Uterus (tissue), 2 donors: ENCODE measurements around the gene FDXR.

ENCODE experiments used
- POLR2A ChIP-seq, 2 donors: fragments of 450-650 bp; IDR thresholded peaks; one replicate each; pipeline ENCODE4 v1.6.1; 2016; ENCODE audit warnings: antibody characterized with exemption in 2 of 2, mild to moderate bottlenecking in 1 of 2, moderate library complexity in 1 of 2
- TF ChIP-seq, protein P1 (sequence below), 4 experiments: fragments of 200-600 bp in 2 of 4; fragments of 450-650 bp in 2 of 4; sonication (generic) in 2 of 4; IDR thresholded peaks; one replicate each; pipeline ENCODE4 v1.5.1; 2016 to 2019; ENCODE audit warnings: antibody characterized with exemption in 4 of 4, mild to moderate bottlenecking in 2 of 4, moderate library complexity in 1 of 4

GRCh38 chr17:74888469-74888868, 15.7 kb upstream of the FDXR start:
- TF ChIP-seq, protein P1, sequence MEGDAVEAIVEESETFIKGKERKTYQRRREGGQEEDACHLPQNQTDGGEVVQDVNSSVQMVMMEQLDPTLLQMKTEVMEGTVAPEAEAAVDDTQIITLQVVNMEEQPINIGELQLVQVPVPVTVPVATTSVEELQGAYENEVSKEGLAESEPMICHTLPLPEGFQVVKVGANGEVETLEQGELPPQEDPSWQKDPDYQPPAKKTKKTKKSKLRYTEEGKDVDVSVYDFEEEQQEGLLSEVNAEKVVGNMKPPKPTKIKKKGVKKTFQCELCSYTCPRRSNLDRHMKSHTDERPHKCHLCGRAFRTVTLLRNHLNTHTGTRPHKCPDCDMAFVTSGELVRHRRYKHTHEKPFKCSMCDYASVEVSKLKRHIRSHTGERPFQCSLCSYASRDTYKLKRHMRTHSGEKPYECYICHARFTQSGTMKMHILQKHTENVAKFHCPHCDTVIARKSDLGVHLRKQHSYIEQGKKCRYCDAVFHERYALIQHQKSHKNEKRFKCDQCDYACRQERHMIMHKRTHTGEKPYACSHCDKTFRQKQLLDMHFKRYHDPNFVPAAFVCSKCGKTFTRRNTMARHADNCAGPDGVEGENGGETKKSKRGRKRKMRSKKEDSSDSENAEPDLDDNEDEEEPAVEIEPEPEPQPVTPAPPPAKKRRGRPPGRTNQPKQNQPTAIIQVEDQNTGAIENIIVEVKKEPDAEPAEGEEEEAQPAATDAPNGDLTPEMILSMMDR (IDR thresholded peaks at IDR 0.05), result no peak
- no peak for TF ChIP-seq POLR2A (IDR thresholded peaks at IDR 0.05)
